Renal cortex interstitium (tissue), 11 donors: Measurements from ENCODE around the gene UBE2V1. TPM values are rescaled to one million over a fixed set of nuclear protein-coding genes. Genes with fewer than 3 reads are reported as not detected.
"Not testable (repeated sequence)": the region's sequence is repeated elsewhere in the genome, so short reads cannot be mapped to it uniquely, and the experiment has no call there.

Source experiments
- DNase-seq, 11 donors: peaks; one replicate each; pipeline ENCODE4 v3.0.0-alpha.2; 2013; ENCODE audit warnings: low read depth in 9 of 11, low spot score in 4 of 11; ENCODE audit errors: extremely low read depth in 1 of 11
- polyA plus RNA-seq, 3 donors: library from polyadenylated mRNA; unstranded; fragments of 120-200 nt; gene quantifications; one replicate each; pipeline ENCODE4 v1.2.1, GENCODE V29; 2013; ENCODE audit not compliant: insufficient read length in 3 of 3

The UBE2V1 gene
- polyA plus RNA-seq, 3 donors, result 149 to 170 (median 149) TPM

DNA sequence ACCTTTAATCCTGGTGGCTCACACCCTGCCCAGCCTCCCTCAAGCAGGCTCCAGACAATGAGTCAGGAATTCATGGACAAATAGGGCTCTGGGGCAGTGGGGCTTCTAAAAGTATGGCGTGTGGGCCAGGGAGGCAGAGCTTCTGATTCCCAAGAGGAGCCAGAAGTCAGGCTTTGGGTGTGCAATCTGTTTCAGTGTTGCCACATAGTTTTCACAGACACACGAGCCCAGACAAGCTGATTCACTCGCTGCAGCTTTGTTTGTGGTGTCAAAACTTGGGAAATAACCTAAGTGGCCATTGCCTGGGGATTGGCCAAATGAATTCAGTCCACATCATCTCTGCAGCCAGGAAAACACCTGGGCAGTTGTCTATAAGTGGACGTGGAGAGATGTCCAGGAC, 31.4 kb upstream of the UBE2V1 start:
- DNase-seq, result no peak

DNA sequence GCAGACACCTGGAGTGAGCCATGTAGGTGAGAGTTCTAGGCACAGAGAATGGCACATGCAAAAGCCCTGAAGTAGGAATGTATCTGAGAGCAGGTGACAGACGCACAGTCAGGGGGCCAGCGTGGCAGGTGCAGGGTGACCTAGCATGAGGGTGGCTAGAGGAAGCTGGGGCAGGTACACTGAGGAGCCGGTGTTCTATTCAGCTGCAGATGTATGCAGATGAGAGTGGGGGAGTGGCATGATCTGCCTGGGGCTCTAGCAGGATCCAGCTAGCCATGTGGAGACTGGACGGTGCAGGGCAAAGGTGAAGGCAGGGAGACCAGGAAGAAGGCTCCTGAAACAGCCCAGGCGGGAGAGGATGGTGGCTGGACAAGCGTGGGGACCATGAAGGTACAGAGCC, 29.9 kb upstream of the UBE2V1 start:
- DNase-seq, result no peak

DNA sequence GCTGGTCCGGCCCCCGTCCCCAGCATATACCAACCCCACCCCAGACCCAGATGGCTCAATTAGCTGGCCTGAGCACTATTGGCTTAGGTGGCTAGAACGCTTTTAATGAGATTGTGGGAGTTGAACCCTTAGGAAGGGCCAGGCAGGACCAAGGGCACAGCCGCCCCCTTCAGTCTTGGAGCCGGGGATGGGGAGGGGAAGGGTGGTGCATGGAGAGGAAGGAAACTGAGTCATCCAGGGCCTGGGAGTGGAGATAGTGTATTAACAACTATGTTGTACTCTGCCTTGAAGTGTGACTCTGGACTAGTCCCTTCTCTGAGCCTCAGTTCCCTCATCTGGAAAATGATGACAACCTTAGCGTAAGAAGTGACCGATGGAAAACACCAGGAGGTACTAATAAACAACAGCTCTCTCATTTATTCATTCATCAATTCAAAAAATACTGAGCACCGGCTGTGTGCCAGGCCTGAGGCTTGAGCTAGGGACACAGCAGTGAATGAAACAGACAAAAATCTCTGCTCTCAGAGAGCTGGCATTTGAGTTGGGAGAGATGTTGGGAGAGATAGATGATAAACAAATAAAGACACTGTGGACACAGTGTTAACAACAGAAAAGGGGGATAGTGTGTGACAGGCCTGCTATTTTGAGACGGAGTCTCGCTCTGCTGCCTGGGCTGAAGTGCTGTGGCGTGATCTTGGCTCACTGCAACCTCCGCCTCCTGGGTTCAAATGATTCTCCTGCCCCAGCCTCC, 29.0 kb upstream of the UBE2V1 start:
- DNase-seq, result no peak

DNA sequence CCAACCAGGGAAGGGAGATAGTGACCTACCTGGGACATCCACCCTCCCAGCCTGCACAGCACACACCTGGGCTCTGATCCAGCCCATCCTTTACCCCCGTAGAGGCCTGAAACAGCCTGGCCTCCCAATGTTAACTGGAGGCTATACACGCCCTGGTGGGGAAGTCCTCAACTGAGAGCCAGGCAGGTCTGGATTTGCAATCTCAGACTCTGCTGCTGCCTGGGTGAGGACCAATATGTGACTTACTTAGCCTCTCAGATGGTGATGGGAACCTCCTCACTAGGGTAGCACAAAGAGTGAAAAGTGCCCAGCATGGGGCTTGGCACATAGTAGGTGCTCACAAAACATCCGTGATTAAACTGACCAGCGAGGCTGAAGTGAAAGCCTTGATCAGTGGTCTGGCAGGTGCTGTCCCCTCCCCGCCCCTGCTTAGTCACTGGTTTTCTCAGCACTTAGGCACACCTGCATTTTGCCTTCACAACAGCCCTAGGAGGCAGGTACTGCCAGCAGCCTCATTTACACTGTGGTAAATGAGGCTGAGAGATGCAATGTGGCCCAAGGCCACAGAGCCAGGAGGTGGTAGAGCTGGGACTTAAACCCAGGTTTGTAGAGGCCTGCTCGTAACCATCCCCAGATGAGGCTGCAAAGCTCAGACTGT, 28.2 kb upstream of the UBE2V1 start:
- no peak for DNase-seq

DNA sequence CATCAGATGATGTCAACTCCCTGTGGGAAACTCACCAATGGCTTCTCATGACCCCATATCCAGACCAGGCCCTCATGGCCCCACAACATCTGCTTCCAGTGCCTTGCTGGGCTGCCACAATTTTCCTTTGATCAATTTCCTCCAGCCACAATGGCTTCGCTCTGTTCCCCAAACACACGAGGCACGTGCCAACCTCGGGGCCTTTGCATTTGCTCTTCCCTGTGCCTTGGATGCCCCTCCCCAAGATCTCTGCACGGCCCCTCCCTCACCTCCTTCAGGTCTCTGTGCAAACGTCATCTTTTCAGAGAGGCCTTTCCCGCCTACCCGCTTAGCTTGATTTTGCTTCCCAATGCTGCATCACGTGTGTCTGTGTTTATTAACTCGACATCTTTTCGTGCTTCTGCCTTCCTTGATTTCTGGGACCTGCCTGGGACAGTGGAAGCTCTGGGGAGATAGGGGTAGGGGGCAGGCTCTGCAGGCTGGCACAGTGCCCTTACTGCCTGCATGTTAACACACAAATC, 27.4 kb upstream of the UBE2V1 start:
- DNase-seq, result no peak

DNA sequence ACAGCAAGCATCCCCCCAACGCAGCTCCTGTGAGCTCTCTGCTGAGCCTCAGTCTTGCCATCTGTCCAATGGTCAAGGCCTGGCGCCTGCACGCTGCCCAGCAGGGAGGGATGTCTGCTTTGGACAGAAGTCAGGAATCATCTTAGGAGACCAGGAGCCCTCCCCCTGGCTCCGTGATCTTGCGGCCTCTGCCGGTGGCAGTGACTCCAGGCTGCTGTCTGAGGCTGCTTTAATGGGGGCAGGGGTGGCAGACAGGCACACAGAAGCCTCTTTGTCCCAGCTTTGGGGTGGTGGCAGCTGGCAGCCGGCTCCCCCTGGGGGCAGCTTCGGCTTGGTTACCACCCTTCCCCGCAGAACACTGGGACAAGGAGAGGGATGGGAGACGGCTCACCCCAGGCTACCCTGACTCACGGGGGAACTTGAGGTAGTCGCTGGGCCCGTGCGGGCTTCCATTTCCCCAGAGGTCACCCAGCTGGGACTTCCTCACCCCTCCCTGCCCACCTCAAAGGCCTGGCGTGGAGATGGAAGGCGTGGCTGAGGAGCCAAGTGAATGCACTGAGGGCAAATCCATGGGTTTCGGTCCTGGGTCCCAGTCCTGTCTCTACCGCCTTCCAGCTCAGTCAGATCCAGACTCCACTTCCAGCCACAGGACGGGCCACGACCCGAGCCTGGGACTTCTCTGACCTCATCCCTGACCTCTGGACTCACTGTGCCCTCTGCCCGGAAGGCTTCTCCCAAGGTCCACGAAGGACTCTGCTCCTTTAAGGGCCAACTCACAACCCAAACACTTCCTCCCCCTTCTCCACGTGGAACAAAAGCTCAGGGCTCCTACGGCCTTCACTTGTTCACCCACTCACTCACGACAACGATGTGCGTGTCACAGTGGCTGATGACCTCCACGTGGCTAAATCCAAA, 25.8 kb upstream of the UBE2V1 start:
- DNase-seq, result no peak

DNA sequence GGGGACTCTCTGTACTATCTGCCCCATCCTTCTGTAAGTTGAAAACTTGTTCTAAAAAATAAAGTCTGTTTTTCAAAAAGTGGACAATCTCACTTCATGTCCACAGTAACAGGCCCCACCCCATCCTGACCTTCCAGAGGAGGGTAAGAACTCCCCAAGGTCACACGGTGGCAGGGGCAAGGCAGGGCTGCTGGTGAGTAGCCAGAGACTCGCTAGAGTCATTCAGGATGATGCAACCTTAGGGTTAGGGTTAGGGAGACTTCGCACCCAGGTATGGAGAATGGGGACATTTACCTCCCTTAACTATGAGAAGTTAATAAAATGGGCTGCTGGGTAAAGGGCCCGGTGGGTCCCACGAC, 25.1 kb upstream of the UBE2V1 start:
- no peak for DNase-seq

DNA sequence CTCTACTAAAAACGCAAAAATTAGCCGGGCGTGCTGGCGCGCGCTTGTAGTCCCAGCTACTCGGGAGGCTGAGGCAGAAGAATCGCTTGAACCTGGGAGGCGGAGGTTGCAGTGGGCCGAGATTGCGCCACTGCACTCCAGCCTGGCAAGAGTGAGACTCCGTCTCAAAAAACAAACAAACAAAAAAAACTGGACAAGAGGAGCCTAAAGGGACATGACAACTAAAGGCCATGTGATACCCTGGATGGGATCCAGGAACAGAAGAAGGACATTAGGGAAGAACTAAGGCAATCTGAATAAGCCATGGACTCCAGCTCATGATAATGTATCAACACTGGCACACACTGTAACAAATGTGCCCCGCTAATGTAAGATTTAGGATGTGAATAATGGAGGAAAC, 24.8 kb upstream of the UBE2V1 start:
- DNase-seq, result not testable (repeated sequence)

DNA sequence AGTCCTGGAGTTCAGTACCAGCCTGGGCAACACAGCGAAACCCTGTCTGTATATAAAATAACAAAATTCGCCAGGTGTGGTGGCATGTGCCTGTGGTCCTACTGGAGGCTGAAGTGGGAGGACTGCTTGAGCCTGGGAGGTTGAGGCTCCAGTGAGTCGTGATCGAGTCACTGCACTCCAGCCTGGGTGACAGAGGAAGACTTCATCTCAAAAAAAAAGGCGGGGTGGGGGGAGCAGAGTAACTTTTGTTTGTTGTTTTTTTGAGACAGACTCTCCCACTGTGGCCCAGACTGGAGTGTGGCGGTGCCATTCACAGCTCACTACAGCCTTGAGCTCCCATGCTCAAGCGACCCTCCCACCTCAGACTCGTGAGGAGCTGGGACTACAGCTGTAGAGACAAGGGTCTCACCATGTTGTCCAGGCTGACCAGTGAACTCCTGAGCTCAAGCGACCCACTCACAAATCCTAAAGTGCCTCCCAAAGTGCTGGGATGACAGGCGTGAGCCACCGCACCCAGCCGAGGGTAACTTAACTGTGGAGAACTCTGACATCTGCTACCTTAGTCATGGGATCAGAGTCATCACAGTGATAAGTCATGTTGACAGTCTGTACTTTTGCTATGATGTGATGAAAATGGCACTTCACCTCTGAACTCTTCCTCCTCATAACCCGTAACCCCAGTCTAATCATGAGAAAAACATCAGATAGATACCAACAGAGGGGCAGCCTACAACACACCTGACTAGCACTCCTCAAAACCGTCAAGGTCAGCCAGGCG, 24.1 kb upstream of the UBE2V1 start:
- no peak for DNase-seq

DNA sequence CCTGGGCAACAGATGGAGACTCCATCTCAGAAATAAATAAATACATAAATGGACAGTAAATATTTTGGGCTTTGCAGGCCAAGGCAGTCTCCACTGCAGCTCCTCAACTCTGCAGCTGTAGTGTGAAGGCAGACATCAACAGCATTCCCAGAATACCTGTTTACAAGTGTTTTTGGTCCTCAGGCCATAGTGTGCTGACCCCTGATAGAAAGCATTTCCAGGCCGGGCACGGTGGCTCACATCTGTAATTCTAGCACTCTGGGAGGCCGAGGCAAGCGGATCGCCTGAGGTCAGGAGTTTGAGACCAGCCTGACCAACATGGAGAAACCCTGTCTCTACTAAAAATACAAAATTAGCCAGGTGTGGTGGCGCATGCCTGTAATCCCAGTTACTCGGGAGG, 22.2 kb upstream of the UBE2V1 start:
- not testable (repeated sequence) for DNase-seq

DNA sequence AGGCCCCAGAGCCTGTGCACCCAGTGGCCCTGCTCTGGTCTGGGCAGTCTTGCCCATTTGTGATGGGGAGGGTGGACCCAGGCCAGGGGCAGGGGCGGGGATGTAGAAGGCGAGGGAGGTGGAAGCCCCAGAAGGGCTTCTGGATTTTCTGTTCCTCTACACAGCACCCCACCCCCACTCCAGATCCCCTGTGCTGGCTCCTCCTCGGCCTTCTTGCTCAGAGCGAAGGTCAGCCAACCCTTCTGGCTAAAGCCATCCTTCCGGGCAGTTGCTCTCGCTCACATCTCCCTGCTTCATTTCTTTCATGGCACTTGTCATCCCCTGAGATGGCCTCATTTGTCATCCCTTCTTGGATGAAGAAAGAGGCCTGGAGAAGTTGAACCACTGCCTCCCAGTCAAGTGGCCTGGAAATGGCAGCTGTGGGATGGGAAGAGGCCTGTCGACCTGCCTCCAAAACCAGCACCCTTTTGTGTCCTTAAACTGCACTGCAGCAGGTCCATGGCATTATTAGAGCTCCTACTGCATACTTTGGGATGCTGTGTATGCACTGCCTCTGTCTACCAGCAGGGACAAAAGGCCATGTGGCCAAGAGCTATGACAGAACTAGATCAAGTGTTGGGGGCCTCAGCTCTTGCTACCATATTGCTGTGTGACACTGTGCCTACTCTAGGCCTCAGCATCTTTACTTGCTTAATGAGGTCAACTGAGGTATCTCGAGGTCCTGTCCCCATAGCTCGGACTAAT, 20.7 kb upstream of the UBE2V1 start:
- DNase-seq, result no peak

DNA sequence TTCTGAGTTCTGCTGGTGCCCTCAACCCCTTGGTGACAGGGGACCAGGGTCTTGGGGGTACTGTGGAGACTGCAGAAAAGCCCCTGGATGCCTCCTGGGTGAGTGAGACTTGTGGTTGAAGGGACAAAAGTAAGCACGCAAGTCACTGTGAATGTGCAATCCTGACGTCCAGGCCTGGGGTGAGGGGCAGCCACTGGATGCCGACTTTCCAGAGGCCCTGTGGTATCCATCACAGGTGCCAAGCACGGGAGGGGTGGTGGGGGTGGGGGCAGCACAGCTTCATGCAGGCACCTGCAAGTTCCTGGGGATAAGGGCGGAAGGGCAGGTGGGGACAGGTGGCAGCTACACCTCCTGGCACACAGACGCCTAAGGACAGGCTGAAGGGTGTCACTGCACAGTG, 20.1 kb upstream of the UBE2V1 start:
- DNase-seq, result no peak

DNA sequence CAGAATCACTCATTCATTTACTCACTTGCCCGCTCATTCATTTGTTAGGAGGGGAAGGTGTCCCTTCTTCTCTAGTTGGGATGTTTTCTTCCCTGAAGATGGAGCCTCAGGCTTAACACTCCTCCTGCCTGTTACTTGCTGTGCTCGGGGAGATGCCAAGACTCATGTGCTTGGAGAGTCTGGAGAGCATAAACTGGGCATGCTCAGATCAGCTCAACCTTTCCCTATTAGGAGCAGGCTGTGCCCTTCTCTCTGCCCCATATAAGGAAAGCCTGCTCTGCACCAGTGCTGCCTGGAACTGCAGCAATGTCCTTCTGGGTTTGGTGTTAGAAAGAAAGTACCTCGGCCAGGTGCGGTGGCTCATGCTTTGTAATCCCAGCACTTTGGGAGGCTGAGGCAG, 18.0 kb upstream of the UBE2V1 start:
- DNase-seq, result no peak

DNA sequence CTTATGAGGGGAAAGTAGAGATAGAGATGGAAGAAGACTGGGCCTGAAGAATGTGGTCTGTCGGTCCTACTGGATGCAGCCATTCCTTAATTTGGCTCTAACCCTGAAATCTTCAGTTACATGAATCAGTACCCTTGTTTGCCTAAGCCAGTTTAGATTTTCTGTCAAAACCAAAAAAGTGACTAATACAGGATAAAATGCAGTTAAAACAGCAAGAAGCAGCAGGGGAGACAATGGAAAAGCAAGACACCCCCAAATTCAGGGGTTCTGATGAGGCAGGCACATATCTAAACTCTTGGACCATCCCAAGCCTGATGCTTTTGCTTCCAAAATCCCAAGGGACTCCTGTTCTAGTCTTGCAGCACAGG, 17.4 kb upstream of the UBE2V1 start:
- no peak for DNase-seq

DNA sequence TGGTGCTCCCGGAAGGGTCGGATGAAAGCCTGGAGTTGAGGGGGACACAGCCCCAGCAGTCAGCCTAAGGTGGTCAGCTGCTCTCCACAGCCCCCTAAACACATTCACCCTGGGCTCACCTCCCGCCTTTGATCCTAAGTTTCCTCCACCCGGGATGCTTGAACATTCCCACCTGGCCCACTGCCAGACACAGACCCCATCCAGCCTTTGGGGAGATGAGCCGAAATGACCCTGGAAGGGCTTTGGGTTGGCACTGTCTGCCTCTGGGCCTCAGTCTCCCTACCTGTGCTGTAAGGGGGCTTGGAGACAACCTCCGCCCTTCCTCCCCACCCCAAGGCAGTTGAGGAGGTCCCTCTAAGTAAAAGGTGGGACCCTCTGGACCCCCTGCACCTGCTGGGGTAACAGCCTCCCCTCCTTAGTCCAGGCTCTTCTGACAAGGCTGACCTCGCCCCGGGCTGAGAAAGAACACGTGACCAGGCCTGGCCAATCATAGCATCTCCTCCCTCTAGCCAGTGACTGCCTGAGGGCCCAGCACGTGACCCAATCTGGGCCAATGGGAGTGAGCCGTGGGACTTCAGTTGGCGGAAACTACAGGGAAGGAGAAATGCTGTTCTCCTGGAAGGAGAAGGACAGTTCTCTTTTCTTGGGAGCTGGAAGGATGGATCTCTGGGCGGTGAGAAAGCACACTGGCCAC, 16.9 kb upstream of the UBE2V1 start:
- DNase-seq, result no peak

DNA sequence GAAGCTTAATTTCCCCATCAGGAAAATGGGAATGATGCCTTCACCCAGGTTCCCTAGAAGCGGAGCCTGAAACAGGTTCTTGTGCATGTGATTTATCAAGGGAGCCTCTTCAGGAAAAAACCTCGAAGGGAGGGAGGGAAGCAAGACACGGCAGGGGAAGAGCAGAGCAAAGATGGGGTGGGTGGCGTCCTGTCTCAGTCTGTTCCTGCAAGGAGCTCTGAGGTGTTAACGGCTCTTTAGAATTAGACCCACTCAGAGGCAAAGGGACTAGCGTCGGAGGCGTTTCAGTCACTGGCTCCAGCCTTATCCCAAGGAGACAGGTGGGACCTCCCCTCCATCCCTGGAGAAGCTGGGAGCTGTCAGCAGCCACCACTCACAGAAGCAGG, 15.6 kb upstream of the UBE2V1 start:
- no peak for DNase-seq

DNA sequence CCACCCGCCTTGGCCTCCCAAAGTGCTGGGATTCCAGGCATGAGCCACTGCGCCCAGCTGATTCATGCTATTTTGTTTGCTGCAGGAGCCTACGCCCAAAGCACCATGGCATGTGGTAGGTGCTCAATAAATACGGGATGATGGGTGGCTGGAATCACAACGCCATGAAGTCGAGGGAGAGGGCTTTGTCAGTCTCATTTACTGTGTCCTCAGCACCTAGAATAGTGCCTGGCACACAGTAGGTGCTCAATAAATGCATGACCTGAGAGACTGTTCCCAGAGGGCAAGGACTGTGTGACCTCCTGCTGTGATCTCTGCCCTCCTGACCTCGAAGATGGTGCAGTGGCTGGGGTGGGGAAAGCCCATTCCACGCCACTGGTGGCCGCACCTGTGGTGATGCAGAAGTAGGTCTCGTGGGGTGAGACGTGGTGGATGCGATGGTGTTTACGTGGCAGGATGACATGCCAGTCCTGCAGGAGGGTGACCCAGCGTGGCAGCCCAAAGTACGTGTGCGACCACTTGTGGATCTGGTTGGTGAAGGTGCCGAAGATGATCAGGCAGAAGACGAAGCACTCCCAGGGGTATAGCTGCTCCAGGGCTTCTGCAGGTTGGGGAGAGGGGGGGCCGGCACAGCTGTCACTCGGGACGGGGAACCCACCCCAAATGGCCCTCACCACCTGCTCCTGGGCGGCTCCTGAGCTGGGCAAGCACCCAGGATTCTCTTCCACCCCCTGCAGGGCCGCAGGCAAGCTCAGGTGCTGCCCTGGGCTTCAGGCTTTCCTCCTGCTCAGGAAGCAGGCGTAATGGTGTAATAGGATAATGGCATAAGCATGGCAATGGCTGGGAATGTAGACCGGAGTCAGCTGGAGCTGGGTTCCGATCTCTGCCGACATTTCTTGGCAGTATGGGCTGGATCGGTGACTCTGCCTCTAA, 14.9 kb upstream of the UBE2V1 start:
- no peak for DNase-seq
